PC-9 (cell line): ENCODE results near the gene PURB.

Experiments used
- CTCF ChIP-seq: fragments of 200-600 bp; sonication (generic); conservative IDR thresholded peaks from 2 replicates; pipeline ENCODE4 v1.6.1; 2017; ENCODE audit warnings: mixed run types, antibody characterized with exemption, mild to moderate bottlenecking, moderate library complexity
- EZH2 ChIP-seq: fragments of 200-600 bp; sonication (generic); IDR thresholded peaks from 2 replicates; pipeline ENCODE4 v1.8.0; 2017; ENCODE audit warnings: antibody characterized with exemption, low read depth

- no peak for TF ChIP-seq CTCF
- TF ChIP-seq EZH2, result no peak
Observed at GRCh38 chr7:44889086-44889781, 3.9 kb upstream of the PURB start.
